NOMO-1 treated with DMSO at 0.1 percent for 48 hours (cell line): ENCODE results near the gene FADS1.

Source experiments
- DNase-seq: peaks from one replicate; lab custom pipeline; 2025; ENCODE audit not compliant: unreplicated experiment; lab: John Stamatoyannopoulos, UW

Gene FADS1

DNA sequence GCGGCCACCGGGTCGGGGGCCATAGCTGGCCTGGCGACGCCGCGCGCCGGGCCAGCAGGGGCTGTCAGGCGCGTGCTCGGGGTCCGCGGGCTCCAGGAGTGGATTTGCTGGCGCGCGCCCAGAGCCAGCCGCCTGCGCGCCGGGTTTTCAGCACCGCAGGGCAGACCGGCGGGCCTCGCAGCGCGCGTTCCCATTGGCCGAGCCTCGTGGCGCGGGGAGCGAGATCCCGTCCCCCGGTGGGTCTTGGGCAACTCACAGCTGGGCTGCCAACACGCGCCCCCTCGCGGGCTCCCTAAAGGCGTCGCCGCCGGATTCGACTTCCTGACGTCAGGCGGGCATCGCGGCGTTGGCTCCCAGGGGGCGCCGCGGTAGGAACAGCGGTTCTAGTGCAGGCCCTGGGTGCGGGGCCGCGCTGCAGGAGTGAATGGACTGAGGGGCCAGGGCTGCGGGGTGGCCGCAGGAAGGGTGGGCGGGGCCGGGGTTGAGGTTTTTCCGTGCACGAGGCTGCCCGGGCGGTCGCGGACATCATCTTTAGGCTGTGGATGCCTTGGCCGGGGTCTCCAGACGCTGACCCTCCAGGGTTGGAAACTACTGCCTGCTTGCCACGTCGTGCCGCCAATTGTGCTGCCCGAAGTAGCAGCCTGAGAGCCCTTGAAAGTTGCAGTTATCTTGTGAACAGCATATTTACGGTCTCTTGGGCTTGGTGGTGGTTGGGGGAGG lies at the start of gene FADS1:
Gene FADS1 (minus strand): TSS at position 268 of the 720 bp plus-strand sequence. CDS start 74 bp downstream, at position 194.
- DNase-seq = peak; percentile 97

DNA sequence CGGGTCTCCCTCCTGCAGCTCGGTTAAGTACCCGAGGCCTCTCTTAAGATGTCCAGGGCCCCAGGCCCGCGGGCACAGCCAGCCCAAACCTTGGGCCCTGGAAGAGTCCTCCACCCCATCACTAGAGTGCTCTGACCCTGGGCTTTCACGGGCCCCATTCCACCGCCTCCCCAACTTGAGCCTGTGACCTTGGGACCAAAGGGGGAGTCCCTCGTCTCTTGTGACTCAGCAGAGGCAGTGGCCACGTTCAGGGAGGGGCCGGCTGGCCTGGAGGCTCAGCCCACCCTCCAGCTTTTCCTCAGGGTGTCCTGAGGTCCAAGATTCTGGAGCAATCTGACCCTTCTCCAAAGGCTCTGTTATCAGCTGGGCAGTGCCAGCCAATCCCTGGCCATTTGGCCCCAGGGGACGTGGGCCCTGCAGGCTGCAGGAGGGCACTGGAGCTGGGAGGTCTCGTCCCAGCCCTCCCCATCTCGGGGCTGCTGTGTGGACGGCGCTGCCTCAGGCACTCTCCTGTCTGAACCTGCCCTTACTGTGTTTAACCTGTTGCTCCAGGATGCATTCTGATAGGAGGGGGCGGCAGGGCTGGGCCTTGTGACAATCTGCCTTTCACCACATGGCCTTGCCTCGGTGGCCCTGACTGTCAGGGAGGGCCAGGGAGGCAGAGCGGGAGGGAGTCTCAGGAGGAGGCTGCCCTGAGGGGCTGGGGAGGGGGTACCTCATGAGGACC lies 49.6 kb upstream of the FADS1 start:
- DNase-seq = no peak

- DNase-seq = no peak
Observed at GRCh38 chr11:61864814-61865775, 48.3 kb upstream of the FADS1 start.

DNA sequence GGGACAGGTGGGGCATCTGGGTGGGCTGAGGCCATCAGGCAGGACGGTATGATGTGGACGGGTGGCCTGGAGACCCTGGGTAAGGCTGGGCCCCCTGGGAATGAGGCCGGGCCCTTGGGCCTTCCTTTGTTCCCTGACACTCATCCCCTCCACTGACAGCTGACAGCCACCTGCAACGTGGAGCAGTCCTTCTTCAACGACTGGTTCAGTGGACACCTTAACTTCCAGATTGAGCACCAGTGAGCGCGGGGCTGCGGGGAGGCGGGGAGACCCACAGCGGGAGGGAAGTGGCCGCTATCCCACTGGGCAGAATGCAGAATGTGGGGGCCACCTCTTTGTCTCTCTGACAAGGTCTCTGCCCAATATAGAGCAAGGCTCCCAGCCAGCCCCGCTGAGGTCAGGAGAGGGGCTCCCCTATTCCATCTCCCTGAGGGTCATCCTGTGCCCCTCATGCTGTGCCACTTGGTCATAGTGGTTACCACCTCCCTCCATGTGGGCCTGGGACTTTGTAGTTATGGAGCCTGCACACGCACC lies 46.8 kb upstream of the FADS1 start:
- DNase-seq = no peak

DNA sequence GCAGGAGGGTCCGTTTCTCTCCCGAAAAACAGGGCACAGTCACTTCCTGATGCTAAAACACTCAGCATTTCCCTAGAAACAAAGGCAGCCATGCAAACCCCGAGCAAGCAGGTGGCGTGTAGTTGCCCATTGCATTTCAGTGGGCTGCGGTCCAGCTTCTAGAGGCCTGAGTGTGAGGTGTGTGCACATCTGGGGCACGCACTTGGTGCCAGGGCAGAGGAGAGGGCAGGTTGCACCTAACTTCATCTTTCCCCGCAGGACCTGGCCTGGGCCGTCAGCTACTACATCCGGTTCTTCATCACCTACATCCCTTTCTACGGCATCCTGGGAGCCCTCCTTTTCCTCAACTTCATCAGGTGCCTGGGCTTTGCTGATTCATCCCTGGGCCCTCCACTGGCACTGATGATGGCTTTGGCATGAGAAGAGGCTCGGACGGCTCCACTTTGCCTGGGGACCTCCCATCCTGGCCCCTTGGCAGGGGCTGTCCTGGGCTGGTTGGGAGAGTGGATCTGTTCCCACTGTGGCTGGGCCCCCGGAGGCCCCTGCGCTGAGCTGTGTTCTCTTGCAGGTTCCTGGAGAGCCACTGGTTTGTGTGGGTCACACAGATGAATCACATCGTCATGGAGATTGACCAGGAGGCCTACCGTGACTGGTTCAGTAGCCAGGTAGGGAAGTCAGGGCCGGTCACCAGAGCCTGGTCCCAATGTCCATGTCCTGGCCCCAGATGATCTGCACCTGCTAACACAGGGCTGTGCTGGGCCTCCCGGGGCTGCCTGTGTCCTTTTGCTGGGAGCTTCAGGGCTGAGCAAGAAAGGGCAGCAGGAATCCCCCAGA lies 46.1 kb upstream of the FADS1 start:
- no peak for DNase-seq

DNA sequence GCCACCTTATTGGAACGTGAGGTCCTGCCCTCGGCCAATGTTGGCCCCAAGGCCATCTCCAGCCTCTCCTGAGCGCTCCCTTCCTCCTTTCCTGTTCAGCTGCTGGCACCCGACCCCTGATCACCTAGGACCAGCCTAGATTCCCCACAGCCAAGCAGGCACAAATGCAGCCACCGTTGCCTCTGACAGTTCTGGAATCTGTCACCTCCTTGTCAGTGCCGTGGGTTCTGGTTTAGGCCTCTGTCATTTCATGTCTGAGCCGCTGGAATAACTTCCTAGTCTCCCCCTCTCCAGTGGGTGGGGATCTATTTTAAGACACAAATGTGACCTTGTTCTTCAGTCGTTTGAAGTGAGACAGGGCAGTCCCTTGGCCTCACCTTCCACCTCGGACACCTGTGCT lies 44.8 kb upstream of the FADS1 start:
- no peak for DNase-seq

- DNase-seq = no peak
Observed at GRCh38 chr11:61860054-61860903, 43.5 kb upstream of the FADS1 start.

- DNase-seq = no peak
Observed at GRCh38 chr11:61855939-61856680, 39.3 kb upstream of the FADS1 start.

DNA sequence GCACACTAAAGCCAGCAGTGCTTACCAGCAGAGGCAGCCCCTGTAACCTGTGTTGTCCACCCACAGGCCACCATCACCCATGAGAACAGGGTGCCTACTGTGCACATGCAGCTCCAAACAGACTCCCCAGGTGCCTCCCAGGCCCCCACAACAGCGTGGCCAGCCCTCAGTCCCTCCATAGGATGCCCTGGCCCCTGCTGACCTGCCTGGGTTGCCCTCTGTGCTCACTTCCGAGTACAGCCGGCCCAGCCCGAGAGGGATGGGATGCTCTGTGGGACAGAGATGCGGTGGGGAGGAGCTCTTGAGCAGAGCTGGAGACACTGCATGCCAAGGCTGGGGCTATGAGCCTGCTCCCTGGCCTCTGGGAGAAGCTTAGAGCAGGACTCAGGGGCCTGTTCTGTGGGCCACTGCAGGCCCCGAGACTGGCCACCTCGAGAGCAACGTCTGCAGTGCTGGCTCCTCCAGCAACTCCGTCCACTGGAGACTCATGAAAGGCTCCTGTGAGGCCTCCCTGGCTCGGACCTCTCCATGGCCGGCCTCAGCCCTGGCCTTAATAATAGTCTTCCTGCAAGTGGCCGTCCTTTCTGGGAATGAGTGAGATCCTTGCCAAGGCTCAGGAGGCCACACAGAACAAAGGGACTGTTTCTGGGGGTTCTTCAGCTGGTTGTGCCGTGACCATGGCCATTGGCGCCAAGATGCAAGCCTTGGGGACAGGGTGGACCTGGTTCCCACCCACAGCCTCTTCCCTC lies 38.3 kb upstream of the FADS1 start:
- DNase-seq = no peak

DNA sequence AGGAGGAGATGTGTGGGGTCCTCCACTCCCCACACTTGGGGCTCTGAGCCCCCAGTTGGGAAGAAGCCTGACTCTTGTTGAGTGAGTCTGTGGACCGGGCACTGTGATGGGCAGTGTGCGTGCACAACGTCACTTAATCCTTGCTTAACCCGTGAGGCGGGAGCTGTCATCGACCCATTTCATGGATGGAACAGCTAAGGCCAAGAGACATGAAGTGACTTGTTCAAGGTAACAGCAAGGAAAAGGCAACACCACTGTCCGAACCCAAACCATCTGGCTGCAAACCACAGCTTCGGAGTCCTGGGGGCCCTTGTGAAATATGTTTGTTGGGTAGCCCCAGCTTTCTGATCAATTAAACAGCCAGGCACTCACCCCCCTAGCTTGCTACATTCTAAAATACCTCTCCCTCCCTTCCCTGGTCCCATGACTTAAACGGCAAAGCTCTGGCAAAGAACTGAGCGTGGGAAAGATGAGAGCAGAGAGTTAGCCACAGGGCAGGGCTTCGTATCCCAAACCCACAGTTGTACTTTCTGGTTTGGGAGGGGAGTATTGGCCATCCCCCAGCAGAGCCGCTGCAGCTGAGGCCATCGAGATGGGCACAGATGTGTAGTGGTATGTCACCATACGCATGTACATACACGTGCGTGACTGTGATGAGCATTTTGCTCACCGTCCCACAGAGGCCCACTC lies 37.5 kb upstream of the FADS1 start:
- no peak for DNase-seq

- DNase-seq = no peak
Observed at GRCh38 chr11:61853698-61854169, 36.9 kb upstream of the FADS1 start.

- no peak for DNase-seq
Observed at GRCh38 chr11:61851900-61852295, 35.1 kb upstream of the FADS1 start.

- DNase-seq = no peak
Observed at GRCh38 chr11:61851113-61851899, 34.5 kb upstream of the FADS1 start.

GRCh38 chr11:61850687-61851086 lies 33.9 kb upstream of the FADS1 start:
- DNase-seq = no peak

DNA sequence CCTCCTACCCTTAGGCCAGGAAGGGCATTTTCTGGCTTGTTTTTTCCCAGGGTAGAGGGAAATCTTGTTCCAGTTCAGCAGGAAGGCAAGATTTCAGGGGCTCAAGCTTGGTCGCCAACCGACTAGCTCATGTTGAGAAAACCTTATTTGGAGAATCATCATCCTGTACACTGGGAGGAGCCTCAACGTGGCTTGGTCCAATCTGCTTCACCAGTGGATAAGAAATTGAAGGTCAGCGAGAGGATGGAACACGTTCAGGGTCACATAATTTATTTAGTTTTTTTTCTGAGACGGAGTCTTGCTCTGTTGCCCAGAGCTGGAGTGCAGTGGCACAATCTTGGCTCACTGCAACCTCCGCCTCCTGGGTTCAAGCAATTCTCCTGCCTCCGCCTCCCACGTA lies 31.8 kb upstream of the FADS1 start:
- no peak for DNase-seq

GRCh38 chr11:61847914-61848581 lies 31.2 kb upstream of the FADS1 start:
- DNase-seq = no peak
